NK-92 treated with Interleukin-12 subunit alpha and Interleukin-12 subunit beta, amount 100 ng/mL, for 24 hours (cell line): ENCODE measurements around the gene BICD1.
A peak's percentile ranks its signal among the peaks of the same experiment; 100 is the strongest.
"Not testable (repeated sequence)": the region's sequence is repeated elsewhere in the genome, so short reads cannot be mapped to it uniquely, and the experiment has no call there.

ENCODE experiments used
- DNase-seq: peaks from one replicate; lab custom pipeline; 2025; lab: John Stamatoyannopoulos, UW

The BICD1 gene

GRCh38 chr12:32106517-32107358 lies at the start of gene BICD1:
Gene BICD1 (plus strand): TSS chr12:32106847. CDS start chr12:32107332, 485 bp downstream.
- DNase-seq, result peak; percentile 61

- no peak for DNase-seq
These were observed 45.6 kb upstream of the BICD1 start for GRCh38 chr12:32061033-32061432.

GRCh38 chr12:32062881-32063280 lies 43.8 kb upstream of the BICD1 start:
- no peak for DNase-seq

GRCh38 chr12:32063796-32064195 lies 42.9 kb upstream of the BICD1 start:
- no peak for DNase-seq

- DNase-seq, result no peak
These were observed 40.4 kb upstream of the BICD1 start for GRCh38 chr12:32066206-32066605.

- DNase-seq, result no peak
These were observed 37.6 kb upstream of the BICD1 start for GRCh38 chr12:32069071-32069470.

GRCh38 chr12:32069731-32070130 lies 36.9 kb upstream of the BICD1 start:
- DNase-seq, result no peak

GRCh38 chr12:32070370-32070769 lies 36.3 kb upstream of the BICD1 start:
- DNase-seq, result no peak

- DNase-seq, result no peak
These were observed 34.5 kb upstream of the BICD1 start for GRCh38 chr12:32072102-32072501.

GRCh38 chr12:32074432-32074831 lies 32.2 kb upstream of the BICD1 start:
- DNase-seq, result no peak

- no peak for DNase-seq
These were observed 29.7 kb upstream of the BICD1 start for GRCh38 chr12:32076941-32077340.

- DNase-seq, result no peak
These were observed 26.2 kb upstream of the BICD1 start for GRCh38 chr12:32080435-32080834.

GRCh38 chr12:32083489-32083888 lies 23.2 kb upstream of the BICD1 start:
- no peak for DNase-seq

- no peak for DNase-seq
These were observed 22.5 kb upstream of the BICD1 start for GRCh38 chr12:32084017-32084688.

- DNase-seq, result no peak
These were observed 21.9 kb upstream of the BICD1 start for GRCh38 chr12:32084753-32085152.

GRCh38 chr12:32087306-32087705 lies 19.3 kb upstream of the BICD1 start:
- no peak for DNase-seq

GRCh38 chr12:32089156-32089555 lies 17.5 kb upstream of the BICD1 start:
- no peak for DNase-seq

GRCh38 chr12:32089586-32089985 lies 17.1 kb upstream of the BICD1 start:
- no peak for DNase-seq

- DNase-seq, result no peak
These were observed 15.0 kb upstream of the BICD1 start for GRCh38 chr12:32091696-32092095.

GRCh38 chr12:32098112-32098511 lies 8.5 kb upstream of the BICD1 start:
- no peak for DNase-seq

- not testable (repeated sequence) for DNase-seq
These were observed 7.4 kb upstream of the BICD1 start for GRCh38 chr12:32099275-32099674.

- no peak for DNase-seq
These were observed 6.3 kb upstream of the BICD1 start for GRCh38 chr12:32100361-32100760.

GRCh38 chr12:32100888-32101287 lies 5.8 kb upstream of the BICD1 start:
- DNase-seq, result no peak
